IMR-90 (cell line): Measurements from ENCODE around the gene IRAK2. TPM values are rescaled to one million over a fixed set of nuclear protein-coding genes. Genes with fewer than 3 reads are reported as not detected.

Source experiments
- ATAC-seq: fragments of 200-7000 bp; cut with Tn5 transposase; 2 replicates; pipeline ENCODE4 v1.9.1; 2020; ENCODE audit warnings: low read depth, mild to moderate bottlenecking, moderate library complexity
- BruUV-seq: library from RNA; stranded (reverse); fragments of 400-500 nt; replicated peaks from 2 replicates; lab custom pipeline; 2021; lab: Mats Ljungman, UMichigan
- CTCF ChIA-PET: fragments of 300-600 bp; formaldehyde crosslinking; extraction: SDS; loops from one replicate; lab custom pipeline; 2021; ENCODE audit warnings: antibody characterized with exemption; lab: Yijun Ruan, JAX
- POLR2A ChIA-PET: fragments of 300-600 bp; sonication (Branson Sonifier 250); formaldehyde crosslinking; loops from one replicate; lab custom pipeline; 2022; ENCODE audit warnings: antibody characterized with exemption; ENCODE audit not compliant: unreplicated experiment; lab: Charles Lee
- DNase-seq: peaks from one replicate; pipeline ENCODE4 v3.0.0; 2013
- H2AFZ ChIP-seq: replicated peaks from 2 replicates; pipeline ENCODE3; 2013; ENCODE audit warnings: low read length, mild to moderate bottlenecking; ENCODE audit not compliant: poor library complexity
- H2AK5ac ChIP-seq: 2 replicates; pipeline ENCODE4 v1.6.1; 2013; ENCODE audit warnings: low read depth, low read length, inconsistent platforms
- H2AK9ac ChIP-seq: replicated peaks from 2 replicates; pipeline ENCODE3; 2013; ENCODE audit warnings: mild to moderate bottlenecking, low read depth, low read length, moderate library complexity; ENCODE audit not compliant: poor library complexity
- H2BK120ac ChIP-seq: 2 replicates; pipeline ENCODE4 v1.6.1; 2013; ENCODE audit warnings: low read depth, low read length, inconsistent platforms
- H2BK15ac ChIP-seq: 3 replicates; pipeline ENCODE4 v1.6.1; 2013; ENCODE audit warnings: low read depth, low read length, inconsistent platforms
- H2BK20ac ChIP-seq: 2 replicates; pipeline ENCODE4 v1.6.1; 2013; ENCODE audit warnings: low read depth, mild to moderate bottlenecking, inconsistent platforms, low read length, moderate library complexity
- H2BK5ac ChIP-seq: 2 replicates; pipeline ENCODE4 v1.6.1; 2013; ENCODE audit warnings: mild to moderate bottlenecking, low read depth, low read length, inconsistent platforms; ENCODE audit not compliant: poor library complexity, severe bottlenecking
- H3K14ac ChIP-seq: replicated peaks from 2 replicates; pipeline ENCODE4 v1.6.1; 2013; ENCODE audit warnings: low read depth, low read length, inconsistent platforms
- H3K18ac ChIP-seq: 2 replicates; pipeline ENCODE4 v1.6.1; 2013; ENCODE audit warnings: low read depth, low read length, control low read depth
- H3K23ac ChIP-seq: 2 replicates; pipeline ENCODE4 v1.6.1; 2013; ENCODE audit warnings: low read depth, low read length, inconsistent platforms
- H3K27ac ChIP-seq: 2 replicates; pipeline ENCODE4 v1.5.1; 2013; ENCODE audit warnings: mild to moderate bottlenecking, control low read depth, low read length; ENCODE audit not compliant: insufficient read depth
- H3K27me3 ChIP-seq: 2 replicates; pipeline ENCODE4 v1.6.1; 2013; ENCODE audit warnings: low read length; ENCODE audit not compliant: control insufficient read depth, insufficient read depth
- H3K36me3 ChIP-seq: 2 replicates; pipeline ENCODE4 v1.6.1; 2013; ENCODE audit warnings: low read length, mixed read lengths; ENCODE audit not compliant: control insufficient read depth, insufficient read depth
- H3K4ac ChIP-seq: 2 replicates; pipeline ENCODE4 v1.6.1; 2013; ENCODE audit warnings: low read depth, low read length, inconsistent platforms
- H3K4me1 ChIP-seq: 2 replicates; pipeline ENCODE4 v1.6.1; 2013; ENCODE audit warnings: low read length, mixed read lengths; ENCODE audit not compliant: control insufficient read depth, insufficient read depth
- H3K4me2 ChIP-seq: 2 replicates; pipeline ENCODE4 v1.6.1; 2013; ENCODE audit warnings: low read depth, mild to moderate bottlenecking, control low read depth, low read length, moderate library complexity
- H3K4me3 ChIP-seq: 2 replicates; pipeline ENCODE4 v1.5.1; 2013; ENCODE audit warnings: low read depth, mild to moderate bottlenecking, control low read depth, low read length, moderate library complexity; ENCODE audit not compliant: insufficient read depth
- H3K56ac ChIP-seq: 2 replicates; pipeline ENCODE4 v1.6.1; 2013; ENCODE audit warnings: low read length, inconsistent platforms; ENCODE audit not compliant: insufficient read depth; ENCODE audit errors: extremely low read depth
- H3K79me1 ChIP-seq, 2 experiments: 2 replicates each; pipeline ENCODE4 v1.6.1; 2013; ENCODE audit warnings: low read length in 2 of 2, inconsistent platforms in 1 of 2, low read depth in 1 of 2
- H3K9ac ChIP-seq: 2 replicates; pipeline ENCODE4 v1.6.1; 2013; ENCODE audit warnings: low read depth, low read length, control low read depth
- H3K9me1 ChIP-seq: 2 replicates; pipeline ENCODE4 v1.6.1; 2013; ENCODE audit warnings: low read length, inconsistent platforms; ENCODE audit not compliant: insufficient read depth
- H3K9me3 ChIP-seq: 2 replicates; pipeline ENCODE4 v1.6.1; 2013; ENCODE audit warnings: low read length; ENCODE audit not compliant: control insufficient read depth, insufficient read depth
- H4K20me1 ChIP-seq: 2 replicates; pipeline ENCODE4 v1.6.1; 2013; ENCODE audit warnings: low read length, inconsistent platforms; ENCODE audit not compliant: insufficient read depth
- H4K5ac ChIP-seq: 2 replicates; pipeline ENCODE4 v1.6.1; 2013; ENCODE audit warnings: mild to moderate bottlenecking, low read depth, low read length, control low read depth
- H4K8ac ChIP-seq, 2 experiments: 2 replicates each; pipeline ENCODE4 v1.6.1; 2013; ENCODE audit warnings: low read depth in 2 of 2, low read length in 2 of 2, control low read depth in 1 of 2, inconsistent platforms in 1 of 2
- H4K91ac ChIP-seq: 2 replicates; pipeline ENCODE4 v1.6.1; 2013; ENCODE audit warnings: low read depth, low read length, inconsistent platforms; ENCODE audit not compliant: insufficient read depth
- BHLHE40 ChIP-seq: fragments of 150-350 bp; IDR thresholded peaks from 2 replicates; pipeline ENCODE4 v1.6.1; 2016; ENCODE audit warnings: mild to moderate bottlenecking, low read depth, low read length
- CEBPB ChIP-seq: IDR thresholded peaks from 2 replicates; pipeline ENCODE4 v1.6.1; 2012; ENCODE audit warnings: low read depth, low read length, improper control_type of control experiment
- CHD1 ChIP-seq: IDR thresholded peaks from 2 replicates; pipeline ENCODE4 v1.6.1; 2012; ENCODE audit warnings: low read depth, low read length, improper control_type of control experiment
- CTCF ChIP-seq: conservative IDR thresholded peaks from 2 replicates; pipeline ENCODE4 v1.5.1; 2012; ENCODE audit warnings: mild to moderate bottlenecking, low read depth, low read length, improper control_type of control experiment
- ELK1 ChIP-seq: fragments of 150-350 bp; IDR thresholded peaks from 2 replicates; pipeline ENCODE4 v1.6.1; 2016; ENCODE audit warnings: low read depth, mild to moderate bottlenecking, low read length, moderate library complexity, borderline replicate concordance
- FOS ChIP-seq: fragments of 150-350 bp; IDR thresholded peaks from 2 replicates; pipeline ENCODE4 v1.6.1; 2016; ENCODE audit warnings: low read depth, low read length
- MAFK ChIP-seq: IDR thresholded peaks from 2 replicates; pipeline ENCODE4 v1.6.1; 2012; ENCODE audit warnings: low read depth, low read length, improper control_type of control experiment
- MAZ ChIP-seq: IDR thresholded peaks from 2 replicates; pipeline ENCODE4 v1.6.1; 2012; ENCODE audit warnings: low read depth, mild to moderate bottlenecking, low read length, improper control_type of control experiment, moderate library complexity, borderline replicate concordance
- MXI1 ChIP-seq: IDR thresholded peaks from 2 replicates; pipeline ENCODE4 v1.6.1; 2012; ENCODE audit warnings: low read depth, mild to moderate bottlenecking, low read length, moderate library complexity, borderline replicate concordance
- NFE2L2 ChIP-seq: fragments of 150-350 bp; IDR thresholded peaks from 2 replicates; pipeline ENCODE4 v1.6.1; 2016; ENCODE audit warnings: low read depth, mild to moderate bottlenecking, low read length
- POLR2A ChIP-seq: IDR thresholded peaks from 2 replicates; pipeline ENCODE4 v1.6.1; 2012; ENCODE audit warnings: mild to moderate bottlenecking, low read depth, low read length
- RAD21 ChIP-seq: IDR thresholded peaks from 2 replicates; pipeline ENCODE4 v1.6.1; 2012; ENCODE audit warnings: low read length, improper control_type of control experiment
- RCOR1 ChIP-seq: IDR thresholded peaks from 2 replicates; pipeline ENCODE4 v1.6.1; 2012; ENCODE audit warnings: mild to moderate bottlenecking, low read length, improper control_type of control experiment; ENCODE audit not compliant: insufficient replicate concordance
- RFX5 ChIP-seq: IDR thresholded peaks from 2 replicates; pipeline ENCODE4 v1.8.0; 2012; ENCODE audit warnings: low read depth, mild to moderate bottlenecking, low read length, moderate library complexity
- SMC3 ChIP-seq: fragments of 150-350 bp; IDR thresholded peaks from 2 replicates; pipeline ENCODE4 v1.6.1; 2016; ENCODE audit warnings: low read depth, mild to moderate bottlenecking, antibody characterized with exemption, low read length, moderate library complexity
- WGBS, 2 experiments: methylation state at CpG; one replicate each; pipeline versions ENCODE4 v1.1.5 to v1.1.7; 2013; ENCODE audit warnings: missing lambda C conversion rate in 2 of 2; ENCODE audit not compliant: insufficient read length in 1 of 2; ENCODE audit errors: extremely low coverage in 2 of 2; 5-methylcytosine and 5-hydroxymethylcytosine counted together
- dilution Hi-C: fragments of 300-500 bp; cut with HindIII; formaldehyde crosslinking; loops from one replicate; pipeline ENCODE4 v1.14.3; 2018; ENCODE audit warnings: low sequenced_read_pairs; ENCODE audit not compliant: unreplicated experiment
- in situ Hi-C: fragments of 300-500 bp; cut with MboI; formaldehyde crosslinking; loops from 3 replicates; pipeline ENCODE4 v1.14.3; 2019; ENCODE audit warnings: low sequenced_read_pairs, inconsistent platforms, mixed read lengths
- intact Hi-C: fragments of 100-400 bp; cut with micrococcal nuclease; formaldehyde crosslinking; loops from 2 replicates; pipeline ENCODE4 v1.10.0; 2022
- polyA plus RNA-seq, 3 experiments: library from polyadenylated mRNA; depleted of rRNA; stranded (reverse); fragments of >200 nt; gene quantifications; 2 replicates each; pipeline ENCODE4 v1.2.3, GENCODE V29; 2012; ENCODE audit warnings: low replicate concordance in 1 of 3
- total RNA-seq: library from RNA; depleted of rRNA; stranded (reverse); fragments of >200 nt; gene quantifications from 2 replicates; pipeline ENCODE4 v1.2.3, GENCODE V29; 2012
- TF ChIP-seq, protein P1 (sequence below): fragments of 150-350 bp; IDR thresholded peaks from 2 replicates; pipeline ENCODE4 v1.6.1; 2017; ENCODE audit warnings: mild to moderate bottlenecking, antibody characterized with exemption, low read length, low read depth

Gene IRAK2
- total and polyA plus RNA-seq, 2 of the 4 experiments (the other 2 are of a cell fraction) = 6.9 to 8.1 TPM

DNA sequence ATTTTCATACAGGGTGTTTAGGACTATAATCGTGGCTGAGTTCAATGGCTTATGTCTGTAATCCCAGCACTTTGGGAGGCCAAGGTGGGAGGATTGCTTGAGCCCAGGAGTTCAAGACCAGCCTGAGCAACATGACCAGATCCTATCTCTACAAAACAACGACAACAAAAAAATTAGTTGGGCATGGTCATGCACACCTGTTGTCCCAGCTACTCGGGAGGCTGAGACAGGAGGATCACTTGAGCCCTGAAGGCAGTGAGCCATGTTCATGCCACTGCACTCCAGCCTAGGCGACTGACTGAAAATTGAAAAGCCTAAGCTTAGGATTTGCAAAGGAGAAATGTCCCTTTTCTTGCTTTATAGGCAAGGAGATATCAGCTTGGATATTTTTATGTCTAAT is 47.8 kb upstream of the IRAK2 start:
- intact Hi-C loops = loop anchor here (10.0 kb wide), 1 partner anchor 132 kb away; the partner anchor contains the start of gene EMC3
- H3K9me1 ChIP-seq = 0 out of 2 replicates have a peak, but pooled peaks cover 7% of the 10 kb centered on the region
- no peak overlapping the region for H2BK20ac ChIP-seq
- no peak overlapping the region for H3K27ac ChIP-seq
- peaks cover 18 to 36% of the 10 kb centered on the region in 2 experiments for H3K79me1 ChIP-seq
- no peak overlapping the region for H4K8ac ChIP-seq
- H2BK120ac ChIP-seq = no peak overlapping the region
- no peak overlapping the region for H3K56ac ChIP-seq
- no peak overlapping the region for H3K18ac ChIP-seq
- no peak overlapping the region for H3K14ac ChIP-seq
- ATAC-seq = no peak
- no peak overlapping the region for H3K9ac ChIP-seq
- peaks cover 42% of the 10 kb centered on the region for H4K20me1 ChIP-seq
- WGBS, 2 experiments = no CpG with 5 or more reads among the region's 4 CpGs
- CTCF ChIA-PET = no interaction called here
- no peak overlapping the region for H3K4me3 ChIP-seq
- H3K4me1 ChIP-seq = peaks cover 2% of the 10 kb centered on the region; the same call in 1 of the 2 replicates
- dilution Hi-C loops = no loop called here
- no peak overlapping the region for H2AK9ac ChIP-seq
- no peak overlapping the region for H2AK5ac ChIP-seq
- TF ChIP-seq MAZ = no peak
- no peak for TF ChIP-seq RFX5
- TF ChIP-seq CEBPB = no peak
- no peak for TF ChIP-seq MAFK
- TF ChIP-seq SMC3 = no peak
- no peak for TF ChIP-seq POLR2A
- no peak for TF ChIP-seq FOS
- TF ChIP-seq MXI1 = no peak
- no peak for TF ChIP-seq BHLHE40
- TF ChIP-seq, protein P1, sequence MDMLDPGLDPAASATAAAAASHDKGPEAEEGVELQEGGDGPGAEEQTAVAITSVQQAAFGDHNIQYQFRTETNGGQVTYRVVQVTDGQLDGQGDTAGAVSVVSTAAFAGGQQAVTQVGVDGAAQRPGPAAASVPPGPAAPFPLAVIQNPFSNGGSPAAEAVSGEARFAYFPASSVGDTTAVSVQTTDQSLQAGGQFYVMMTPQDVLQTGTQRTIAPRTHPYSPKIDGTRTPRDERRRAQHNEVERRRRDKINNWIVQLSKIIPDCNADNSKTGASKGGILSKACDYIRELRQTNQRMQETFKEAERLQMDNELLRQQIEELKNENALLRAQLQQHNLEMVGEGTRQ = no peak
- TF ChIP-seq RAD21 = no peak
- no peak for TF ChIP-seq CHD1
- TF ChIP-seq CTCF = no peak
- TF ChIP-seq RCOR1 = no peak
- TF ChIP-seq ELK1 = no peak
- no peak for TF ChIP-seq NFE2L2
- DNase-seq = no peak
- H2BK5ac ChIP-seq = no peak overlapping the region
- H3K4me2 ChIP-seq = peak overlapping the region; percentile 97
- H3K36me3 ChIP-seq = peaks cover 2% of the 10 kb centered on the region; the same call in 1 of the 2 replicates
- H4K91ac ChIP-seq = no peak overlapping the region
- no peak overlapping the region for H2BK15ac ChIP-seq
- no peak overlapping the region for H3K4ac ChIP-seq
- no TSS peak for BruUV-seq
- POLR2A ChIA-PET = no interaction called here
- H4K5ac ChIP-seq = no peak overlapping the region
- no peaks in the 10 kb centered on the region for H3K9me3 ChIP-seq
- H3K23ac ChIP-seq = peak overlapping the region; percentile 44; the same call in 1 of the 2 replicates
- H3K27me3 ChIP-seq = no peaks in the 10 kb centered on the region
- no peak overlapping the region for H2AFZ ChIP-seq
- in situ Hi-C loops = no loop called here
